Keratinocyte (primary cell): ENCODE results near the gene SLC9A8. TPM values are rescaled to one million over a fixed set of nuclear protein-coding genes. Genes with fewer than 3 reads are reported as not detected.

ENCODE experiments used
- DNase-seq: peaks from one replicate; pipeline ENCODE4 v3.0.0-alpha.2; 2011; ENCODE audit warnings: low read depth, missing footprints, low spot score
- FAIRE-seq: peaks from 2 replicates; lab custom pipeline; 2011; peaks lifted over from hg19 to GRCh38; lab: Jason Lieb, UNC
- H2AFZ ChIP-seq: 2 replicates; pipeline ENCODE4 v1.6.0; 2012; ENCODE audit warnings: low read length, control low read depth, inconsistent platforms; ENCODE audit not compliant: control insufficient read depth
- H3K27ac ChIP-seq: 2 replicates; pipeline ENCODE4 v1.5.1; 2011; ENCODE audit warnings: low read length; ENCODE audit not compliant: control insufficient read depth, insufficient read depth
- H3K27me3 ChIP-seq: 3 replicates; pipeline ENCODE4 v1.6.0; 2011; ENCODE audit warnings: low read length; ENCODE audit not compliant: control insufficient read depth, insufficient read depth; ENCODE audit errors: extremely low read depth
- H3K36me3 ChIP-seq, 2 experiments: 2 replicates in 1 of 2; 3 replicates in 1 of 2; pipeline ENCODE4 v1.5.1; 2011; ENCODE audit warnings: low read length in 2 of 2, mild to moderate bottlenecking in 1 of 2; ENCODE audit not compliant: control insufficient read depth in 2 of 2, insufficient read depth in 2 of 2; ENCODE audit errors: extremely low read depth in 1 of 2
- H3K4me1 ChIP-seq: 3 replicates; pipeline ENCODE4 v1.5.1; 2011; ENCODE audit warnings: low read length; ENCODE audit not compliant: control insufficient read depth, insufficient read depth; ENCODE audit errors: extremely low read depth
- H3K4me2 ChIP-seq: 3 replicates; pipeline ENCODE4 v1.6.0; 2011; ENCODE audit warnings: low read depth, low read length; ENCODE audit not compliant: control insufficient read depth, insufficient read depth; ENCODE audit errors: extremely low read depth
- H3K4me3 ChIP-seq, 3 experiments: fragments of 200-600 bp in 1 of 3; sonication (generic) in 1 of 3; 2 replicates in 2 of 3; 3 replicates in 1 of 3; pipeline ENCODE4 v1.5.1; 2011 to 2016; ENCODE audit warnings: low read length in 3 of 3, mild to moderate bottlenecking in 3 of 3, control low read depth in 2 of 3, inconsistent platforms in 1 of 3, low read depth in 1 of 3, mixed read lengths in 1 of 3, mixed run types in 1 of 3, moderate library complexity in 1 of 3; ENCODE audit not compliant: control insufficient read depth in 2 of 3, insufficient read depth in 2 of 3; ENCODE audit errors: extremely low read depth in 1 of 3
- H3K79me2 ChIP-seq: 2 replicates; pipeline ENCODE4 v1.6.0; 2012; ENCODE audit warnings: low read length; ENCODE audit not compliant: control insufficient read depth, insufficient read depth
- H3K9ac ChIP-seq: 3 replicates; pipeline ENCODE4 v1.6.0; 2011; ENCODE audit warnings: low read length; ENCODE audit not compliant: control insufficient read depth, insufficient read depth; ENCODE audit errors: extremely low read depth
- H3K9me1 ChIP-seq: 3 replicates; pipeline ENCODE4 v1.6.0; 2011; ENCODE audit warnings: low read length; ENCODE audit not compliant: control insufficient read depth, insufficient read depth; ENCODE audit errors: extremely low read depth
- H3K9me3 ChIP-seq: 2 replicates; pipeline ENCODE4 v1.5.1; 2012; ENCODE audit warnings: low read depth, low read length; ENCODE audit not compliant: control insufficient read depth
- H4K20me1 ChIP-seq: 3 replicates; pipeline ENCODE4 v1.6.0; 2011; ENCODE audit warnings: low read length; ENCODE audit not compliant: control insufficient read depth, insufficient read depth; ENCODE audit errors: extremely low read depth
- CTCF ChIP-seq, 3 experiments: IDR thresholded peaks in 1 of 3; conservative IDR thresholded peaks in 1 of 3; optimal IDR thresholded peaks in 1 of 3; 2 replicates in 2 of 3; 3 replicates in 1 of 3; pipeline versions ENCODE3 to v1.5.1; 2011; ENCODE audit warnings: low read length in 3 of 3, mild to moderate bottlenecking in 3 of 3, moderate library complexity in 2 of 3, control low read depth in 1 of 3, inconsistent platforms in 1 of 3; ENCODE audit not compliant: insufficient read depth in 2 of 3; ENCODE audit errors: extremely low read depth in 1 of 3
- EZH2 ChIP-seq: IDR thresholded peaks from one replicate; pipeline ENCODE4 v1.6.1; 2012; ENCODE audit warnings: inconsistent platforms, mild to moderate bottlenecking, low read length, moderate library complexity
- dilution Hi-C: fragments of 300-500 bp; cut with MboI; formaldehyde crosslinking; loops from one replicate; pipeline ENCODE4 v1.7.0; 2020; ENCODE audit warnings: low sequenced_read_pairs; ENCODE audit not compliant: extremely low pct_ligation_motif_present
- polyA plus RNA-seq, 5 experiments: library from polyadenylated mRNA; depleted of rRNA in 3 of 5; stranded (reverse) in 3 of 5; stranded (forward) in 1 of 5; unstranded in 1 of 5; fragments of >200 nt; gene quantifications; 1 replicate in 1 of 5; 2 replicates in 3 of 5; 3 replicates in 1 of 5; pipeline versions ENCODE4 v1.2.1 to v1.2.3, GENCODE V29; 2011 to 2012; ENCODE audit warnings: missing spikeins in 2 of 5, low read depth in 1 of 5, low replicate concordance in 1 of 5

SLC9A8 gene
- polyA plus RNA-seq, 1 donor (not counting 4 experiments of a cell fraction or from before 2014, with no cell fraction given), result 1.9 TPM

- no peak overlapping the region for H3K4me2 ChIP-seq
- H3K9ac ChIP-seq, result no peak overlapping the region
- H3K27me3 ChIP-seq, result no peaks in the 10 kb centered on the region
- no peak for DNase-seq
- TF ChIP-seq EZH2 (no peak), CTCF (optimal IDR thresholded peaks at IDR 0.05 in 1 of 3, IDR thresholded peaks at IDR 0.05 in 1 of 3, conservative IDR thresholded peaks at IDR 0.05 in 1 of 3; ENCODE audit: extremely low read depth in 1 of 3, insufficient read depth in 2 of 3, low read length in 3 of 3) (no peak)
- H3K36me3 ChIP-seq, result peaks cover 0 to 6% of the 10 kb centered on the region in 2 experiments
- H3K4me3 ChIP-seq, result no peak overlapping the region
- H3K4me1 ChIP-seq, result peaks cover 3% of the 10 kb centered on the region
- no peaks in the 10 kb centered on the region for H4K20me1 ChIP-seq
- H3K27ac ChIP-seq, result no peak overlapping the region
- H2AFZ ChIP-seq, result no peak overlapping the region
- no peak for FAIRE-seq
- H3K9me1 ChIP-seq, result no peaks in the 10 kb centered on the region
- no peaks in the 10 kb centered on the region for H3K79me2 ChIP-seq
- H3K9me3 ChIP-seq, result no peaks in the 10 kb centered on the region
- dilution Hi-C loops, result no loop called here
Measured at GRCh38 chr20:49845060-49845459, 32.4 kb downstream of the SLC9A8 start.

GRCh38 chr20:49846206-49846807 lies 33.7 kb downstream of the SLC9A8 start:
- no peaks in the 10 kb centered on the region for H3K9me1 ChIP-seq
- H3K9ac ChIP-seq, result no peak overlapping the region
- no peaks in the 10 kb centered on the region for H3K79me2 ChIP-seq
- H3K9me3 ChIP-seq, result no peaks in the 10 kb centered on the region
- H3K27me3 ChIP-seq, result no peaks in the 10 kb centered on the region
- H4K20me1 ChIP-seq, result no peaks in the 10 kb centered on the region
- no peak overlapping the region for H3K27ac ChIP-seq
- H3K4me3 ChIP-seq, result no peak overlapping the region
- H3K36me3 ChIP-seq, result peaks cover 1 to 6% of the 10 kb centered on the region in 2 experiments
- no peak overlapping the region for H3K4me2 ChIP-seq
- no peak for FAIRE-seq
- TF ChIP-seq CTCF (optimal IDR thresholded peaks at IDR 0.05 in 1 of 3, IDR thresholded peaks at IDR 0.05 in 1 of 3, conservative IDR thresholded peaks at IDR 0.05 in 1 of 3; ENCODE audit: extremely low read depth in 1 of 3, insufficient read depth in 2 of 3, low read length in 3 of 3) (peak; percentile 44 to 65 (median 49)), EZH2 (no peak)
- dilution Hi-C loops, result no loop called here
- H2AFZ ChIP-seq, result no peak overlapping the region
- no peak for DNase-seq
- peaks cover 15% of the 10 kb centered on the region for H3K4me1 ChIP-seq
